ENCODE data around the gene APCS. TPM values are rescaled to one million over a fixed set of nuclear protein-coding genes. Genes with fewer than 3 reads are reported as not detected.

APCS gene
- total RNA-seq, 1 donor: not detected

- no peak for TF ChIP-seq CTCF (IDR thresholded peaks at IDR 0.05; ENCODE audit: extremely low read depth, low read depth, low read length)
- no peaks in the 10 kb centered on the region for H3K79me2 ChIP-seq (ENCODE audit: insufficient read depth, low read length)
Measured at GRCh38 chr1:159602501-159602999, 14.9 kb downstream of the APCS start.

GRCh38 chr1:159612211-159612885 is 24.7 kb downstream of the APCS start:
- TF ChIP-seq CTCF (IDR thresholded peaks at IDR 0.05; ENCODE audit: extremely low read depth, low read depth, low read length): no peak
- no peaks in the 10 kb centered on the region for H3K9me3 ChIP-seq (ENCODE audit: low read depth, low read length)
- H4K20me1 ChIP-seq (ENCODE audit: insufficient read depth, low read length): no peaks in the 10 kb centered on the region
- no peaks in the 10 kb centered on the region for H3K36me3 ChIP-seq (ENCODE audit: insufficient read depth, low read length)
- H3K4me2 ChIP-seq (ENCODE audit: insufficient read depth, low read length): no peak overlapping the region
- H3K4me3 ChIP-seq (ENCODE audit: insufficient read depth, low read length): no peak overlapping the region
- H3K79me2 ChIP-seq (ENCODE audit: insufficient read depth, low read length): no peaks in the 10 kb centered on the region
- no peak overlapping the region for H2AFZ ChIP-seq (ENCODE audit: low read length)
- no peaks in the 10 kb centered on the region for H3K27me3 ChIP-seq (ENCODE audit: insufficient read depth, low read length)
- H3K27ac ChIP-seq (ENCODE audit: low read depth, low read length): no peak overlapping the region
- H3K4me1 ChIP-seq (ENCODE audit: insufficient read depth, low read length): no peaks in the 10 kb centered on the region
- no peak for DNase-seq (ENCODE audit: insufficient read length, low spot score, missing footprints)

More at GRCh38 chr1:159602501-159602999, 14.9 kb downstream of the APCS start:
- H3K27me3 ChIP-seq (ENCODE audit: insufficient read depth, low read length): no peaks in the 10 kb centered on the region
- no peak overlapping the region for H3K27ac ChIP-seq (ENCODE audit: low read depth, low read length)
- no peaks in the 10 kb centered on the region for H4K20me1 ChIP-seq (ENCODE audit: insufficient read depth, low read length)
- H3K4me1 ChIP-seq (ENCODE audit: insufficient read depth, low read length): peaks cover 12% of the 10 kb centered on the region
- no peak for DNase-seq (ENCODE audit: insufficient read length, low spot score, missing footprints)
- H3K9me3 ChIP-seq (ENCODE audit: low read depth, low read length): no peaks in the 10 kb centered on the region
- no peaks in the 10 kb centered on the region for H3K36me3 ChIP-seq (ENCODE audit: insufficient read depth, low read length)
- H3K4me2 ChIP-seq (ENCODE audit: insufficient read depth, low read length): no peak overlapping the region
- no peak overlapping the region for H2AFZ ChIP-seq (ENCODE audit: low read length)
- H3K4me3 ChIP-seq (ENCODE audit: insufficient read depth, low read length): no peak overlapping the region

GRCh38 chr1:159632922-159633321 is 45.3 kb downstream of the APCS start:
- no peak overlapping the region for H2AFZ ChIP-seq (ENCODE audit: low read length)
- H3K27me3 ChIP-seq (ENCODE audit: insufficient read depth, low read length): no peaks in the 10 kb centered on the region
- no peak for DNase-seq (ENCODE audit: insufficient read length, low spot score, missing footprints)
- no peaks in the 10 kb centered on the region for H3K4me1 ChIP-seq (ENCODE audit: insufficient read depth, low read length)
- H4K20me1 ChIP-seq (ENCODE audit: insufficient read depth, low read length): no peaks in the 10 kb centered on the region
- no peak for TF ChIP-seq CTCF (IDR thresholded peaks at IDR 0.05; ENCODE audit: extremely low read depth, low read depth, low read length)
- no peaks in the 10 kb centered on the region for H3K36me3 ChIP-seq (ENCODE audit: insufficient read depth, low read length)
- H3K4me3 ChIP-seq (ENCODE audit: insufficient read depth, low read length): no peak overlapping the region
- H3K27ac ChIP-seq (ENCODE audit: low read depth, low read length): no peak overlapping the region
- no peaks in the 10 kb centered on the region for H3K79me2 ChIP-seq (ENCODE audit: insufficient read depth, low read length)
- no peaks in the 10 kb centered on the region for H3K9me3 ChIP-seq (ENCODE audit: low read depth, low read length)
- no peak overlapping the region for H3K4me2 ChIP-seq (ENCODE audit: insufficient read depth, low read length)

Other genes starting within 250 kb of the APCS start
- gene OR10J4, start 155.6 kb upstream of the APCS start, total RNA-seq: not detected in 2 replicates
- gene OR10J1, start 148.1 kb upstream of the APCS start, total RNA-seq: not detected in 2 replicates
- gene OR10J5, start 51.8 kb upstream of the APCS start, total RNA-seq: not detected in 2 replicates
- gene CRP, start 126.8 kb downstream of the APCS start, total RNA-seq: not detected in 2 replicates
- 13.8 and 15.9 TPM in 2 replicates for gene DUSP23, start 193.1 kb downstream of the APCS start, total RNA-seq
- gene FCRL6, start 214.5 kb downstream of the APCS start, total RNA-seq: not detected in 2 replicates
- gene SLAMF8, start 239.0 kb downstream of the APCS start, total RNA-seq: under 0.01 and 0.36 TPM in 2 replicates